Stimulated activated CD8-positive, alpha-beta memory T cell treated with anti-CD3 and anti-CD28 coated beads, Interleukin-7, amount 100 ng/mL, for 1 hour (primary cell): Measurements from ENCODE around the gene SLFN13.
"Not testable (repeated sequence)": the region's sequence is repeated elsewhere in the genome, so short reads cannot be mapped to it uniquely, and the experiment has no call there.

Source experiments
- DNase-seq, 2 donors: peaks; one replicate each; pipeline ENCODE4 v3.0.0-alpha.2; 2020; ENCODE audit warnings: low read depth in 2 of 2

Gene SLFN13, protein sequence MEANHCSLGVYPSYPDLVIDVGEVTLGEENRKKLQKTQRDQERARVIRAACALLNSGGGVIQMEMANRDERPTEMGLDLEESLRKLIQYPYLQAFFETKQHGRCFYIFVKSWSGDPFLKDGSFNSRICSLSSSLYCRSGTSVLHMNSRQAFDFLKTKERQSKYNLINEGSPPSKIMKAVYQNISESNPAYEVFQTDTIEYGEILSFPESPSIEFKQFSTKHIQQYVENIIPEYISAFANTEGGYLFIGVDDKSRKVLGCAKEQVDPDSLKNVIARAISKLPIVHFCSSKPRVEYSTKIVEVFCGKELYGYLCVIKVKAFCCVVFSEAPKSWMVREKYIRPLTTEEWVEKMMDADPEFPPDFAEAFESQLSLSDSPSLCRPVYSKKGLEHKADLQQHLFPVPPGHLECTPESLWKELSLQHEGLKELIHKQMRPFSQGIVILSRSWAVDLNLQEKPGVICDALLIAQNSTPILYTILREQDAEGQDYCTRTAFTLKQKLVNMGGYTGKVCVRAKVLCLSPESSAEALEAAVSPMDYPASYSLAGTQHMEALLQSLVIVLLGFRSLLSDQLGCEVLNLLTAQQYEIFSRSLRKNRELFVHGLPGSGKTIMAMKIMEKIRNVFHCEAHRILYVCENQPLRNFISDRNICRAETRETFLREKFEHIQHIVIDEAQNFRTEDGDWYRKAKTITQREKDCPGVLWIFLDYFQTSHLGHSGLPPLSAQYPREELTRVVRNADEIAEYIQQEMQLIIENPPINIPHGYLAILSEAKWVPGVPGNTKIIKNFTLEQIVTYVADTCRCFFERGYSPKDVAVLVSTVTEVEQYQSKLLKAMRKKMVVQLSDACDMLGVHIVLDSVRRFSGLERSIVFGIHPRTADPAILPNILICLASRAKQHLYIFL

GRCh38 chr17:35448214-35448898 is at the start of gene SLFN13:
TSS of gene SLFN13 (minus strand) at chr17:35448766. CDS start at chr17:35445680, 3,086 bp downstream.
- DNase-seq: peak; percentile 60 to 65

DNA sequence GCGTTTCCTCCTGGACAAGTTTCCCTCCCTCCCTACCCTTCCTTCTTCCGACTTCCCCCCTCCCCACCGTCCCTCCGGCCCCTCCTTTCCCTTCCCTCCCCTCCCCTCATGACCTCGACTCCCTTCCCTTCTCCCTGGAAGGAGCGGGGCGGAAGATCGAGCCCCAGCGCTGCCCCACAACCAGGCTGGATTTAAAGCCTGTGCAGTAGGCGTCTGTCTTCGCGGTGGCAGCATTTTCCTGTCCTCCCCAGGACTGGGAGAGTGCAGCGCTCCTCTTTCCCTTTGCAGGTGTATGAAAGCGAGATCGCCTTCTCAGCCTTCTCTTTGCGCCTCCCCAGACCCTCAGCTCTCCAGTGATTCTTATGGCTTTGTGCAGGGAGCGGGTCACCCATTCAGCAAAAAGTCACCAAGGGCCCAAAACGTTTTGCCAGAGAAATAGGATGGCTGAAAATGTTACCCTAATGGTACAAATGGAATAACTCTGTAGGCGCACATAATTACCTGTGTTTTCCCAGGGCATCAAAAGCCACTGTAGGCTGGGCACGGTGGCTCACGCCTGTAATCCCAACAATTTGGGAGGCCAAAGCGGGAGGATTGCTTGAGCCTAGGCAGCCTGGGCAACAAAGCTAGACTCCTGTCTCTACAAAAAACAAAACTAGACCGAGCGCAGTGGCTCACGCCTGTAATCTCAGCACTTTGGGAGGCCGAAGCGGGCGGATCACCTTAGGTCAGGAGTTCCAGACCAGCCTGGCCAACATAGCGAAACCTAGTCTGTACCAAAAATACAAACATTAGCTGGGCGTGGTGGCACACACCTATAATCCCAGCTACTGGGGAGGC is 48.1 kb upstream of the SLFN13 start:
- DNase-seq: no peak

DNA sequence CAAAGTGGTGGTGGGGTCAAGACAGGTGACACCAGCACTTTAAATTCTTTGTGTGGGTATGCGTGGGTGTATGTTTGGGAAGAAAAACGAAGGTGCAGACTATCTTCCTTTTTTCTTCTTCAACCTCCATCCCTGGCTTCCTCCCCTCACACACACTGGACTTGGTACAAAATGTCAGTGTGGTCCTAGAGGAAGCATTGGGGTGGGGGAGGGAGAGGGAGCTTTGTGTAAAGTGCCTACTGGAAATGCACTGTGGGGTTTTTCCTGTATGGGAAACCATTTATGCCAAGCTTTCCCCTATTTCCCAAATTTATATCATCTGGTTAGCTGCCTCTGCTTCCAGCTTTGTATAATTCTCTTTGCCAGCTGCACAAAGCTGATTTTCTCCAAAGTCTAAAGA is 44.5 kb upstream of the SLFN13 start:
- DNase-seq: no peak

DNA sequence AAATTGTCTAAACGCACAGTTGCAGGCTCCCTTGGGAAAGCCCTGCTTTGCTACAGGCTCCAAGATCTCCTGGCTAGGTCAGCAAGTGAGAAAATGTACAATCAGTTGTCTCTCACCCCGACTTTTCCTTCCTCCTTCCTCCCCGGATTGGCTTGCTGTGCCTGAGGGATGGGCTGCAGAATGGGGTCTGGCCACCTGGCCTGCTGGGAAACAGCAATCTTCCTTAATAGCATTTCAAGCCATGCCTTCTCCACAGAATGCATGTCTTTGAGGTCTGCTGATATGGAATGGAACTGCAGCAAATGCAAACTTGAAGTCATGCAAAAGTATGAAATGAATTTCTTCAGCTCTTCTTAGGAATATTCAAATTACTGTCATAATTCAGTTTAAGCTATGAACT is 42.9 kb upstream of the SLFN13 start:
- DNase-seq: no peak

DNA sequence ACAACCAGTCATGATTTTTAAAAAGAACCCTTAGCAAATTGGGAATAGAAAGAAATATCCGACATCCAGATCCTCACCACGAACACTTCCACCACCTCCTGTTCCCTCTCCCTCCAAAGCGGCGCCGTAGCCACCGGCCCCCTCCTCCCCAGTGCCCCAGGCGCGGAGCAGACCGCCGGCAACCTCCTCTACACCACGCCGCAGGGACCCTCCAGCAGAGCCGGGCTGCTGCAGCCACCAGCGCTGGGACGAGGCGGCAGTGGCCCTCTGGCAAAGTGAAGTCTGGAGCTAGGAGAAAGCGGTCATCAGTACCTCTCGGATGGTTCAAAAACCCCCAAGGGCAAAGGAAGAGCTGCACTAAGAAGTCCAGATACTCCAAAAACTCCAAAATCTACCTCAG is 41.4 kb upstream of the SLFN13 start:
- no peak for DNase-seq

DNA sequence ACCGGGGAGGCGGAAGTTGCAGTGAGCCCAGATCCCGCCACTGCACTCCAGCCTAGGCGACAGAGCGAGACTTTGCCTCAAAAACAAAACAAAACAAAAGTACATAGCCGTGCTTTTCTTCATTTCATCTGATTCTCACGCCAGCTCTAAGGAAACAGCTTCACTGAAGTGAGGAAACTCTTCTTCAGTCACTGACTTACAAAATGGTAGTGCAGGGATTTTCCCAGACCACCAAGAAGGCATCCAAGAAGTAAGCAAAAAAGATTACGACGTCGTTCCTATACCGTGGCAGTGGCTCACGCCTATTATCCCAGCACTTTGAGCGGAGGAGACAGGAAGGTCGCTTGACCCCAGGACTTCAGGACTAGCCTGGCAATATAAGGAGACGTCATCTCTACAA is 40.4 kb upstream of the SLFN13 start:
- DNase-seq: no peak

GRCh38 chr17:35486920-35487732 is 38.6 kb upstream of the SLFN13 start:
- peak; percentile 48 to 53 for DNase-seq

DNA sequence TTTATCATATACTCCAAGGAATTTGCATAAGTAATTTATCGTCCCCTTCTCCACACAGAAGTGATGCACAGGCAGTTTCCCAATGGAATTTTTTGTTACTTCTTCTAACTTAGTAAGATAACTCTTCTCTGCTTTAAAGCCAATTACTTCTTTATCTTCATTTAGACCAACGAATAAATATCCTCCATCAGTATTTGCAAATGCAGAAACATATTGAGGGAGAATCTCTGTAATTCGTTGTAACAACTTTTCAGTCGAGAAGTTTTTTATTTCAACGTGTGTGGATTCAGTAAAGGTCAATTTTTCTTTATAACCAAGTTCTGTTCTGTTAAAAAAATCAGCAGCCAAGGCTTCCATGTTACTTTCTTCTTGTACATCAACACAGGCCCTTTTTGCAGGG is 30.7 kb upstream of the SLFN13 start:
- DNase-seq: no peak

DNA sequence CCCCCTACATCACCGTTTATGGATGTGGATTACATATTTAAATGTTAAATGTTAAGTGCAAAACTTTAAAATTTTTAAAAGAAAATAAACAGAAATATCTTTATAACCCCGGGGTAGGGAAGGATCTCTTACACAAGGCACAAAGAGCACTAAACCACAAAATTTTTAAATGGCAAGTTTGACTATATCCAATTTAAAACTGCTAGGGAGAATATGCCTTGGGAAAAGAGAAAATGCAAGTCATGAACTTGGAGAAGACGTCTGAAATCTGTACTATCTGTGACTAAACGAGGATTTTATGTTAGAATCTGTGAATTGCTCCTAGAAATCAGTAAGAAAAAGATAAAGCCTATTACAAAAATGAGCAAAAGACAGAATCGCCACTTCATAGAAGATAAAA is 28.7 kb upstream of the SLFN13 start:
- DNase-seq: no peak

GRCh38 chr17:35476283-35476820 is 27.8 kb upstream of the SLFN13 start:
- no peak for DNase-seq

GRCh38 chr17:35468475-35468874 is 19.9 kb upstream of the SLFN13 start:
- no peak for DNase-seq

- no peak for DNase-seq
Measured at GRCh38 chr17:35467824-35468223, 19.3 kb upstream of the SLFN13 start.

DNA sequence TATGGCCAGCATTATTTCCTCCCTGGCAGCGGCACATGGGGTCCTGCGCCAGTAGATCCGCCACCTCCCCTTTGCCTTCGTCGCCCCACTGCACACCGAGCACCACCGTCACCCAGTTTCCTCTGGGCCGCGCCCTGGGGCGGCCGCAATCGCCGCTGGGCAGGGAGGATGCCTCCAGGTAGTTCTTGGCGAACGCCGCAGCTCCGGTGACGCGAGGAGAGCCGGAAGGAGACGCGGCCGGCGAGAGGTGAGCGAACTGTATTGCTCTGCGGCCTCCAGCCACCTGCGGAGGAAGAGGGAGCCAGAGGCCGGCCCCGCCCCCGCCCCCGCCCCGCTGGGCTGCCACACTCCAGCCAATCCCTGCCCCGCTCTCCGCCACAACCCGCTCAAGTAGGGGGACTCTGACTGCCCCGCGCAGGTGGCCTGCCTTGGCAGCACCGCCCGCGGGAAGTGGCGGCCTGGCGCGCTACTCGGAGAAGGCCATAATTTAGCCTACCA is 11.8 kb upstream of the SLFN13 start:
- peak in 1 of 2 donors; percentile 15 for DNase-seq

GRCh38 chr17:35454035-35454434 is 5.5 kb upstream of the SLFN13 start:
- DNase-seq: not testable (repeated sequence)

- DNase-seq: no peak
Measured at GRCh38 chr17:35453171-35453570, 4.6 kb upstream of the SLFN13 start.

DNA sequence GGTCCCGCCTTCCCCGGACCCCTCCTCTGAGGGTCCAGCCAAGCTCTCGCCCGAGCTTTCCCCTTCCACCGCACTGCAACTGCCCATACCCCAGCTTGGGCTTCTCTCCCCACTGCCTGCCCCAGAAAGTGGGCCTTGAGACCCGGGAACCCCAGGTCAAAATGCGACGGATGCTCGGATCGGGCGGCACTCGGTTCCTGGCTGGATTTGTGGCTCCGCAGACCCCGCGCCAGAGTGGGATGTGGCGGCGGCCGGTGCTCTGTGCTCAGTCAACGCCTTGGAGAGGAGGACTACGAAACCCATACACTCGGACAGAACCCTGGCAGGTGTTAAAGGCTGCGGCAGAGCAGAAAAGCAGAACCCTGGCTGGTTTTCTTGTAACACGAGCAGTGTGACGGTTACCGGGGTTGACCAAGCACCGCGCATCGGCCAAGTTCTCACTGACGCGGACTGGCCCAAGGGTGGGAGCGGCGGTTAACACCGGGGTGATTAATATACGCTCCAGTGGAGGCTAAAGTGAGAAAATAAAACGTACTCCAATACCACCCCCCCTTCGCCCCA is 885 bp upstream of the SLFN13 start:
- DNase-seq: no peak

DNA sequence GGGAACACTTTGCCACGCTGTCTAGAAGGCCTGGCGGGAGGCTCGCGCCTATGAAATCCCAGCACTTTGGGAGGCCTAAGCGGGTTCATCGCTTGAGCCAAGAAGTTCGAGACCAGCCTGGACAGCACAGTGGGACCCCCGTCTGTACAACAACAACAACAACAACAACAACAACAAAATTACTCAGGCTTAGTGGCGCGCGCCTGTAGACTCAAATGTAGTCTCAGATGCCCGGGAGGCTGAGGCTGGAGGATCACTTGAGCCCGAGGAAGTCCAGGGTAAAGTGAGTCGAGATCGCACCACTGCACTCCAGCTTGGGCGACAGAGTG is 297 bp upstream of the SLFN13 start:
- no peak for DNase-seq

DNA sequence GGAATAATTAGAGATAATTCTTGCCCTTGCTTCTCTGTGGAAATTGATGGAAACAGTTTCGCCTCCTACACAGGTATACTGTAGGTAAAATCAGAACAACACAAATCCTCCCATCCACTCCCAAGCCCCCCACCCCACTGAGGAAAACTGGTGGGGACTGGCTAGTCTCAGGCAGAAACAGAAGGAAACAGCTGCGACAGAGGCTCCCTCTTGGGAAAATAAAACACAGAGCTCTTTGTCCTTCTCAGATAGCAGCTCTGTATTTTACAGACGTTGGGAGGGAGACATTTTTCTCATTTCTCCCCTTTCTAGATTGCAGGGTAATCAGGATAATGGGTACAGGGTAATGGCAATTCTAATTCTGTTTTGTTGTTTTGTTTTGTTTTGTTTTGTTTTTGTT is 1.1 kb downstream of the SLFN13 start:
- no peak for DNase-seq

DNA sequence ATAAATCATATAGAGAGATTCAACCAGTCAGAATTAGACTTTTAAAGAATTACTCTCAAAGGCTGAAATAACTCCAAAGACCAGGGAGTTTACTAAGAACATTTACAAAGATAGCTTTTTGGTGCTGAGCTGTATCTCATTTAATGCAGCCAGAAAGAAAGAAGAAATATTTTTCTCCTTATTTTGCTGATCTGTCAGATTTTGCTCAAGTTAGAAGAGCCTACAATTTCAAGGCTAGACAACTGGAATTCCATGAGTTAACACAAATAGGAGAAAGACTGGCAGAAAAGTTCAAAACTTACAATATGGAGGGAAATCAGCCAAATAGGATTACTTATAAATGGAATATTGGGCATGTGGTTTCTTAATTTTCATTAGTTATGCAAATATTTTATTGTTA is 10.1 kb downstream of the SLFN13 start:
- DNase-seq: no peak
